Testis (tissue), 2 donors: Measurements from ENCODE around the gene AKIRIN2.

Experiments used
- POLR2A ChIP-seq: fragments of 450-650 bp; IDR thresholded peaks from one replicate; pipeline ENCODE4 v1.6.1; 2017; ENCODE audit warnings: antibody characterized with exemption, mild to moderate bottlenecking, moderate library complexity
- TF ChIP-seq, protein P1 (sequence below), 3 experiments: fragments of 450-650 bp in 2 of 3; fragments of 200-600 bp in 1 of 3; sonication (generic) in 1 of 3; IDR thresholded peaks; one replicate each; pipeline ENCODE4 v1.5.1; 2016 to 2019; ENCODE audit warnings: antibody characterized with exemption in 3 of 3, mild to moderate bottlenecking in 2 of 3, moderate library complexity in 1 of 3

DNA sequence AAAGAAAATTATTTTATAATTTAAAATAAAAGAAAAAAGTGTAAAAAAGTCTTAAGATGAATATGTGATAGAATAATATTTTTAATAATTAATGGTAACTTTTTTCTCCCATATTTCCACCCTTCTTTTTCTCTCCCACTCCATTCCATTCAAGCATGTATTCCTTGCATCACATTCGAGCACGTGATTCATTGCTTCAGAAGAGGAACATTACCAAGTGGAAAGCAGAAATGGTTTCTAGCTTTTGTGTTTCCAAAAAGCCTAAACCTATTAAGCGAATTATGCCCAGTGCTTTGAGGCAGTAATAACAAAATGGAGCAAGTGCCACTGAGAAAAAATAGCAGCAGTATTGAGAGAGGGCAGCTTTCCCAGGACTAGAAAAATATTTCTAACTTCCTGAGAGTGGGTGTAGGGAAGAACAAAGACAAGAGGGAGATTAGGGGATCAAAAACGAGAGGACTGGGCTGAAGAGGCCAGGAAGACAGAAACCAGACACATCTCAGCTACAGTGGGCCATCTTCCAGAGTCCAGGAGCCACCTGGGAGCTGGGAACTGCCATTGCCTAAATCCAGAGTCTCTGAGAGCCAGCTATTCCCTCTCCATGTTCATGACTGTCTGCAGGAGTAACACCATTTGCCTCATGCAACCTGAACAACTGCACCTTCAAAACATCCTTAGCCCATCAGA, 15.0 kb upstream of the AKIRIN2 start:
- TF ChIP-seq, protein P1, sequence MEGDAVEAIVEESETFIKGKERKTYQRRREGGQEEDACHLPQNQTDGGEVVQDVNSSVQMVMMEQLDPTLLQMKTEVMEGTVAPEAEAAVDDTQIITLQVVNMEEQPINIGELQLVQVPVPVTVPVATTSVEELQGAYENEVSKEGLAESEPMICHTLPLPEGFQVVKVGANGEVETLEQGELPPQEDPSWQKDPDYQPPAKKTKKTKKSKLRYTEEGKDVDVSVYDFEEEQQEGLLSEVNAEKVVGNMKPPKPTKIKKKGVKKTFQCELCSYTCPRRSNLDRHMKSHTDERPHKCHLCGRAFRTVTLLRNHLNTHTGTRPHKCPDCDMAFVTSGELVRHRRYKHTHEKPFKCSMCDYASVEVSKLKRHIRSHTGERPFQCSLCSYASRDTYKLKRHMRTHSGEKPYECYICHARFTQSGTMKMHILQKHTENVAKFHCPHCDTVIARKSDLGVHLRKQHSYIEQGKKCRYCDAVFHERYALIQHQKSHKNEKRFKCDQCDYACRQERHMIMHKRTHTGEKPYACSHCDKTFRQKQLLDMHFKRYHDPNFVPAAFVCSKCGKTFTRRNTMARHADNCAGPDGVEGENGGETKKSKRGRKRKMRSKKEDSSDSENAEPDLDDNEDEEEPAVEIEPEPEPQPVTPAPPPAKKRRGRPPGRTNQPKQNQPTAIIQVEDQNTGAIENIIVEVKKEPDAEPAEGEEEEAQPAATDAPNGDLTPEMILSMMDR (IDR thresholded peaks at IDR 0.05): no peak
- no peak for TF ChIP-seq POLR2A
